Gastrocnemius medialis (tissue), 4 donors: ENCODE measurements around the gene KCP. TPM values are rescaled to one million over a fixed set of nuclear protein-coding genes. Genes with fewer than 3 reads are reported as not detected.
A peak's percentile ranks its signal among the peaks of the same experiment; 100 is the strongest.

ENCODE experiments used
- ATAC-seq, 2 donors: fragments of 150-250 bp; one replicate each; pipeline ENCODE4 v1.9.1; 2016
- DNase-seq, 2 donors: peaks; one replicate each; pipeline ENCODE4 v3.0.0-alpha.2; 2019
- H3K27ac ChIP-seq, 4 donors: fragments of 200-600 bp; sonication (generic); 1 replicate in 1 of 4; 2 replicates in 3 of 4; pipeline ENCODE4 v1.5.1; 2016 to 2018; ENCODE audit warnings: mild to moderate bottlenecking in 2 of 4, moderate library complexity in 1 of 4
- H3K27me3 ChIP-seq, 3 donors: fragments of 200-600 bp; sonication (generic) in 2 of 3; 1 replicate in 1 of 3; 2 replicates in 2 of 3; pipeline versions ENCODE4 v1.5.1 to v1.6.0; 2016 to 2019; ENCODE audit warnings: mild to moderate bottlenecking in 1 of 3, moderate library complexity in 1 of 3
- H3K36me3 ChIP-seq, 2 donors: fragments of 200-600 bp; sonication (generic) in 1 of 2; one replicate each; pipeline ENCODE4 v1.5.1; 2017 to 2018
- H3K4me1 ChIP-seq, 2 donors: fragments of 200-600 bp; sonication (generic) in 1 of 2; one replicate each; pipeline ENCODE4 v1.5.1; 2016 to 2017; ENCODE audit warnings: mild to moderate bottlenecking in 2 of 2
- H3K4me3 ChIP-seq, 4 donors: fragments of 200-600 bp; sonication (generic) in 3 of 4; 1 replicate in 1 of 4; 2 replicates in 3 of 4; pipeline ENCODE4 v1.5.1; 2016 to 2019; ENCODE audit warnings: mild to moderate bottlenecking in 2 of 4
- H3K9me3 ChIP-seq, 3 donors: fragments of 200-600 bp; sonication (generic) in 2 of 3; 1 replicate in 1 of 3; 2 replicates in 2 of 3; pipeline ENCODE4 v1.5.1; 2016 to 2019
- POLR2A ChIP-seq, 2 donors: fragments of 450-650 bp; IDR thresholded peaks; one replicate each; pipeline ENCODE4 v1.6.1; 2017; ENCODE audit warnings: antibody characterized with exemption in 2 of 2, mild to moderate bottlenecking in 2 of 2, moderate library complexity in 2 of 2
- in situ Hi-C, 4 donors: fragments of 200-750 bp; cut with MboI; loops; one replicate each; pipeline versions ENCODE4 v1.15.0 to v1.8.0; 2017; ENCODE audit warnings: low sequenced_read_pairs in 4 of 4
- intact Hi-C: fragments of 100-400 bp; cut with DNase I; formaldehyde crosslinking; loops from one replicate; pipeline ENCODE4 v1.15.1; 2023; ENCODE audit warnings: low total_unique reads
- total RNA-seq, 4 donors: library from RNA; depleted of rRNA; stranded (reverse); fragments of >200 nt; gene quantifications; one replicate each; pipeline versions ENCODE4 v1.1.0 to v1.2.3, GENCODE V29; 2016
- TF ChIP-seq, protein P1 (sequence below), 5 experiments: fragments of 450-650 bp in 3 of 5; fragments of 200-600 bp in 2 of 5; sonication (generic) in 2 of 5; IDR thresholded peaks in 4 of 5; conservative IDR thresholded peaks in 1 of 5; 1 replicate in 4 of 5; 2 replicates in 1 of 5; pipeline ENCODE4 v1.5.1; 2016 to 2019; ENCODE audit warnings: antibody characterized with exemption in 5 of 5, mild to moderate bottlenecking in 3 of 5, moderate library complexity in 3 of 5

Gene KCP
- total RNA-seq, 4 donors from 2014 or later = 0.10 TPM; not detected in 3

DNA sequence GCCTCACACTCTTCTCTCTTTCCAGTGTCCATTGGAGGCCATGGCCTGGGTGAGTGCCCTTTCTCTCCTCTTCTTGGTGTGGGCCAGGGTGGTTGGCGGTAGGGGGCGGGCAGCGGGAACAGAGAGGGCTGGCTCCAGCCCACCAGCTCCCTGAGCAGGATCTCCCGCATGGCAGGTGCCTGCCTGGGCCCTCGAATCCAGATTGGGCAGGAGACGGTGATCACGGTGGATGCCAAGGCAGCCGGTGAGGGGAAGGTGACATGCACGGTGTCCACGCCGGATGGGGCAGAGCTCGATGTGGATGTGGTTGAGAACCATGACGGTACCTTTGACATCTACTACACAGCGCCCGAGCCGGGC, 61.4 kb downstream of the KCP start:
- H3K27me3 ChIP-seq = no peaks in the 10 kb centered on the region
- peak overlapping the region; percentile 55 to 99 (median 96) for H3K27ac ChIP-seq
- H3K36me3 ChIP-seq = peaks cover 0 to 100% of the 10 kb centered on the region in 2 donors
- no peak overlapping the region for H3K4me3 ChIP-seq
- H3K9me3 ChIP-seq = no peaks in the 10 kb centered on the region
- intact Hi-C loops (no loop called here), in situ Hi-C loops (no loop called here)
- ATAC-seq (no peak), DNase-seq (no peak)
- no peaks in the 10 kb centered on the region for H3K4me1 ChIP-seq
- TF ChIP-seq, protein P1, sequence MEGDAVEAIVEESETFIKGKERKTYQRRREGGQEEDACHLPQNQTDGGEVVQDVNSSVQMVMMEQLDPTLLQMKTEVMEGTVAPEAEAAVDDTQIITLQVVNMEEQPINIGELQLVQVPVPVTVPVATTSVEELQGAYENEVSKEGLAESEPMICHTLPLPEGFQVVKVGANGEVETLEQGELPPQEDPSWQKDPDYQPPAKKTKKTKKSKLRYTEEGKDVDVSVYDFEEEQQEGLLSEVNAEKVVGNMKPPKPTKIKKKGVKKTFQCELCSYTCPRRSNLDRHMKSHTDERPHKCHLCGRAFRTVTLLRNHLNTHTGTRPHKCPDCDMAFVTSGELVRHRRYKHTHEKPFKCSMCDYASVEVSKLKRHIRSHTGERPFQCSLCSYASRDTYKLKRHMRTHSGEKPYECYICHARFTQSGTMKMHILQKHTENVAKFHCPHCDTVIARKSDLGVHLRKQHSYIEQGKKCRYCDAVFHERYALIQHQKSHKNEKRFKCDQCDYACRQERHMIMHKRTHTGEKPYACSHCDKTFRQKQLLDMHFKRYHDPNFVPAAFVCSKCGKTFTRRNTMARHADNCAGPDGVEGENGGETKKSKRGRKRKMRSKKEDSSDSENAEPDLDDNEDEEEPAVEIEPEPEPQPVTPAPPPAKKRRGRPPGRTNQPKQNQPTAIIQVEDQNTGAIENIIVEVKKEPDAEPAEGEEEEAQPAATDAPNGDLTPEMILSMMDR (IDR thresholded peaks at IDR 0.05 in 4 of 5, conservative IDR thresholded peaks at IDR 0.05 in 1 of 5) = no peak
- no peak for TF ChIP-seq POLR2A (IDR thresholded peaks at IDR 0.05)

DNA sequence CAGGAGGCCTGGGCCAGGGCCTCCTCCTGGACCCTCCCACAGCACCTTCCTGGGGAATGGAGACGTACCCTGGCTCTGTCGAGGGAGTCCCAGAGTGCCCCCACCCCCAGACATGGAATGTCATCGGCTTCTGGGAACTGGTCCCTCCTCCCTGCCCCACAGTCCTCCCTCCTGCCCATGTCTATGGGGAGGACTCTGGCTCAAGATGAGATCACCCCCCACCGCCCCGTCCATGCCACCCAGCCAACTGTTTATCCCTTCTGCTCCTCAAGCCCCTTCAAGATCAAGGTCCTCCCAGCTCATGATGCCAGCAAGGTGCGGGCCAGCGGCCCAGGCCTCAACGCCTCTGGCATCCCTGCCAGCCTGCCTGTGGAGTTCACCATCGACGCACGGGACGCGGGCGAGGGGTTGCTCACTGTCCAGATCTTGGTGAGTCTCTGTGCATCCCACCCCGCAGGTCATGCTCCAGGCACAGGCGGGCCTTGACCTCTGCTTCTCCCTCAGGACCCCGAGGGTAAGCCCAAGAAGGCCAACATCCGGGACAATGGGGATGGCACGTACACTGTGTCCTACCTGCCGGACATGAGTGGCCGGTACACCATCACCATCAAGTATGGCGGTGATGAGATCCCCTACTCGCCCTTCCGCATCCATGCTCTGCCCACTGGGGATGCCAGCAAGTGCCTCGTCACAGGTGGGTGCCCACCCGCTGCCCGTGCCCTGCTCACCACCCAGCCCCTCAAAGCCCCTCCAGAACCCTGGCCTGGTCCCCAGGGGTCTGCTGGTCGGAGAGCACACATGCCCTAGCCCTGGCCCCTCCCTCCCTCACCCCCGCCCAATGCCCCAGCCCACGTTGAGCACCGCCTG, 62.0 kb downstream of the KCP start:
- no peak for TF ChIP-seq POLR2A (IDR thresholded peaks at IDR 0.05)
- TF ChIP-seq, protein P1 (IDR thresholded peaks at IDR 0.05 in 4 of 5, conservative IDR thresholded peaks at IDR 0.05 in 1 of 5) = no peak
- intact Hi-C loops (no loop called here), in situ Hi-C loops (no loop called here)
- Histone ChIP-seq H3K27me3 (no peaks in the 10 kb centered on the region), H3K4me3 (no peak overlapping the region), H3K4me1 (peaks cover 6% of the 10 kb centered on the region in 2 donors), H3K27ac (peak overlapping the region; percentile 55 to 99 (median 96)), H3K36me3 (peaks cover 0 to 100% of the 10 kb centered on the region in 2 donors), H3K9me3 (no peaks in the 10 kb centered on the region)
- no peak for DNase-seq
- ATAC-seq = no peak

DNA sequence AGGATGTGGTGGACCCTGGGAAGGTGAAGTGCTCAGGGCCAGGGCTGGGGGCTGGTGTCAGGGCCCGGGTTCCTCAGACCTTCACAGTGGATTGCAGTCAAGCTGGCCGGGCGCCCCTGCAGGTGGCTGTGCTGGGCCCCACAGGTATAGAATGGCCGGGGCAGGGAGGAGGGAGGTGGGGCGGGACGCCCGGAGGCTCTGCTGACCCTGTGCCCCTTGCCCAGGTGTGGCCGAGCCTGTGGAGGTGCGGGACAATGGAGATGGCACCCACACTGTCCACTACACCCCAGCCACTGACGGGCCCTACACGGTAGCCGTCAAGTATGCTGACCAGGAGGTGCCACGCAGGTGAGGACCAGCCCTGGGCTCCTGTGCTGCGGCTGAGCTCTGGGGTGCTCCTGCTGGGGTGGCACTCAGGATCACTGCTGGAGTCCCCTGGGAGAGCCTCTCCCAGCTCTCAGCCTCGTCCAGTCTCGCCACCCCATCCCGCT, 62.7 kb downstream of the KCP start:
- no peaks in the 10 kb centered on the region for H3K9me3 ChIP-seq
- no peak overlapping the region for H3K4me3 ChIP-seq
- peaks cover 0 to 100% of the 10 kb centered on the region in 2 donors for H3K36me3 ChIP-seq
- H3K27ac ChIP-seq = peak overlapping the region; percentile 55 to 99 (median 96)
- no peaks in the 10 kb centered on the region for H3K27me3 ChIP-seq
- TF ChIP-seq, protein P1 (IDR thresholded peaks at IDR 0.05 in 4 of 5, conservative IDR thresholded peaks at IDR 0.05 in 1 of 5) = no peak
- no peak for TF ChIP-seq POLR2A (IDR thresholded peaks at IDR 0.05)
- in situ Hi-C loops = no loop called here
- intact Hi-C loops = no loop called here
- no peak for DNase-seq
- H3K4me1 ChIP-seq = peaks cover 6 to 11% of the 10 kb centered on the region in 2 donors
- ATAC-seq = no peak

DNA sequence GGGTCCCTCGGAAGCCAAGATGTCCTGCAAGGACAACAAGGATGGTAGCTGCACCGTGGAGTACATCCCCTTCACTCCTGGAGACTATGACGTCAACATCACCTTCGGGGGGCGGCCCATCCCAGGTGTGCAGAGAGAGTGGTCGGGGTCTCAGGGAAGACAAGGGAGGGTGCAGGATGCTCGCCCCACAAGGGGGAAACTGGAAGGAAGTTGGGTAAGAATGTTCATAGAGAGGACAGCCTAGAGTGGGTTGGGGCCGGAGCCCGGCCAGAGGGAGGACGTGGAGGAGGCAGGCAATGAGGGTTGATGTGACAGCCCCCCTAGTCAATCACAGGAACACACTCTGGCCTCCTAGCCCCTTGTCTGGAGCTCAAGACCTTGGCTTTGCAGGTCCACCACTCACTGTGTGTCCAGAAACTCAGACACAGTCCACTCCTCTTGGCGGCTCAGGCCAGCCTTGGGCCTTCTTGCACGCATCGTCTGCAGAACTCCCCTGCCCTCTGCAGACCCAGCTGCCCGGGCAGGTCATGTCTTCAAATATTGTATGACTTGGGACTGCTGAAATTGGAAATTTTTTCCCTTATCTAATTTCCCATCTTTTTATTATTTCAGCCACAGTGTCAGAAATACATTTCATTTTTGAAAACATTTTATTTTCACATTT, 63.6 kb downstream of the KCP start:
- no peak for TF ChIP-seq POLR2A (IDR thresholded peaks at IDR 0.05)
- TF ChIP-seq, protein P1 (IDR thresholded peaks at IDR 0.05 in 4 of 5, conservative IDR thresholded peaks at IDR 0.05 in 1 of 5) = no peak
- Histone ChIP-seq H3K9me3 (no peaks in the 10 kb centered on the region), H3K36me3 (peaks cover 0 to 100% of the 10 kb centered on the region in 2 donors), H3K27ac (peak overlapping the region; percentile 92 to 99 (median 98)), H3K27me3 (no peaks in the 10 kb centered on the region), H3K4me1 (peaks cover 6 to 13% of the 10 kb centered on the region in 2 donors), H3K4me3 (no peak overlapping the region)
- no peak for DNase-seq
- in situ Hi-C loops (no loop called here), intact Hi-C loops (no loop called here)
- no peak for ATAC-seq
